H9 (cell line): ENCODE data around the gene MNAT1. TPM values are rescaled to one million over a fixed set of nuclear protein-coding genes. Genes with fewer than 3 reads are reported as not detected.

Experiments used
- DNase-seq: peaks from one replicate; pipeline ENCODE4 v3.0.0-alpha.2; 2017
- H2AFZ ChIP-seq: one replicate; pipeline ENCODE4 v1.6.1; 2013; ENCODE audit warnings: mild to moderate bottlenecking, low read length, control low read depth, moderate library complexity
- H2AK5ac ChIP-seq: 2 replicates; pipeline ENCODE4 v1.6.1; 2013; ENCODE audit warnings: low read length, control low read depth, mixed read lengths; ENCODE audit not compliant: insufficient read length
- H2BK120ac ChIP-seq: one replicate; pipeline ENCODE4 v1.6.1; 2013; ENCODE audit warnings: low read depth, mild to moderate bottlenecking, low read length, control low read depth, inconsistent platforms; ENCODE audit not compliant: poor library complexity, severe bottlenecking
- H2BK12ac ChIP-seq: 2 replicates; pipeline ENCODE4 v1.6.1; 2013; ENCODE audit warnings: low read length, control low read depth, mixed read lengths, low read depth; ENCODE audit not compliant: insufficient read length
- H2BK15ac ChIP-seq: 2 replicates; pipeline ENCODE4 v1.6.1; 2013; ENCODE audit warnings: low read depth, low read length, control low read depth
- H2BK20ac ChIP-seq: one replicate; pipeline ENCODE4 v1.6.1; 2013; ENCODE audit warnings: low read depth, mild to moderate bottlenecking, low read length, control low read depth, inconsistent platforms; ENCODE audit not compliant: poor library complexity, severe bottlenecking
- H2BK5ac ChIP-seq: 2 replicates; pipeline ENCODE4 v1.6.1; 2013; ENCODE audit warnings: low read length, control low read depth, mixed read lengths; ENCODE audit not compliant: insufficient read length
- H3K14ac ChIP-seq: 2 replicates; pipeline ENCODE4 v1.6.1; 2013; ENCODE audit warnings: low read length, control low read depth; ENCODE audit not compliant: insufficient read depth
- H3K18ac ChIP-seq: 2 replicates; pipeline ENCODE4 v1.6.1; 2013; ENCODE audit warnings: low read depth, mild to moderate bottlenecking, mixed read lengths, low read length, control low read depth; ENCODE audit not compliant: insufficient read length
- H3K23ac ChIP-seq: 2 replicates; pipeline ENCODE4 v1.6.1; 2013; ENCODE audit warnings: low read length, control low read depth, mixed read lengths, low read depth; ENCODE audit not compliant: insufficient read length
- H3K23me2 ChIP-seq: 2 replicates; pipeline ENCODE4 v1.6.1; 2013; ENCODE audit warnings: low read depth, mild to moderate bottlenecking, mixed read lengths, low read length, control low read depth; ENCODE audit not compliant: insufficient read length, poor library complexity, severe bottlenecking
- H3K27ac ChIP-seq: 2 replicates; pipeline ENCODE4 v1.5.1; 2013; ENCODE audit warnings: low read length, control low read depth, mixed read lengths, low read depth; ENCODE audit not compliant: insufficient read length
- H3K27me3 ChIP-seq: 2 replicates; pipeline ENCODE4 v1.6.1; 2013; ENCODE audit warnings: low read length, control low read depth, inconsistent platforms; ENCODE audit not compliant: insufficient read depth
- H3K4ac ChIP-seq: 2 replicates; pipeline ENCODE4 v1.6.1; 2013; ENCODE audit warnings: low read depth, mild to moderate bottlenecking, control low read depth, inconsistent platforms, low read length, moderate library complexity
- H3K4me1 ChIP-seq: 2 replicates; pipeline ENCODE4 v1.6.1; 2013; ENCODE audit warnings: low read length, control low read depth, inconsistent platforms; ENCODE audit not compliant: insufficient read depth
- H3K4me2 ChIP-seq: 2 replicates; pipeline ENCODE4 v1.6.1; 2013; ENCODE audit warnings: low read length, control low read depth, mixed read lengths; ENCODE audit not compliant: insufficient read length, insufficient read depth
- H3K56ac ChIP-seq: 2 replicates; pipeline ENCODE4 v1.6.1; 2013; ENCODE audit warnings: low read depth, mild to moderate bottlenecking, mixed read lengths, low read length, control low read depth; ENCODE audit not compliant: insufficient read length
- H3K79me1 ChIP-seq: 2 replicates; pipeline ENCODE4 v1.6.1; 2013; ENCODE audit warnings: low read depth, mild to moderate bottlenecking, moderate library complexity, low read length, control low read depth, inconsistent platforms; ENCODE audit not compliant: insufficient read depth, poor library complexity, severe bottlenecking
- H3K79me2 ChIP-seq: 2 replicates; pipeline ENCODE4 v1.6.1; 2013; ENCODE audit warnings: low read length, control low read depth, inconsistent platforms; ENCODE audit not compliant: insufficient read depth
- H3K9ac ChIP-seq: 2 replicates; pipeline ENCODE4 v1.6.1; 2013; ENCODE audit warnings: low read length, control low read depth, mixed read lengths; ENCODE audit not compliant: insufficient read length; ENCODE audit errors: extremely low read depth
- H3K9me3 ChIP-seq: one replicate; pipeline ENCODE4 v1.6.1; 2013; ENCODE audit warnings: low read depth, low read length, inconsistent platforms; ENCODE audit not compliant: control insufficient read depth
- H3T11ph ChIP-seq: one replicate; pipeline ENCODE4 v1.6.1; 2013; ENCODE audit warnings: mild to moderate bottlenecking, low read length, control low read depth, inconsistent platforms
- H4K20me1 ChIP-seq: one replicate; pipeline ENCODE4 v1.6.1; 2013; ENCODE audit not compliant: control insufficient read depth, insufficient read length, insufficient read depth
- H4K5ac ChIP-seq: 2 replicates; pipeline ENCODE4 v1.6.1; 2013; ENCODE audit warnings: low read depth, mild to moderate bottlenecking, mixed read lengths, low read length, control low read depth; ENCODE audit not compliant: insufficient read length
- H4K8ac ChIP-seq: replicated peaks from 2 replicates; pipeline ENCODE4 v1.6.1; 2013; ENCODE audit warnings: low read length, control low read depth, mixed read lengths, low read depth; ENCODE audit not compliant: insufficient read length
- H4K91ac ChIP-seq: 2 replicates; pipeline ENCODE4 v1.6.1; 2013; ENCODE audit warnings: low read depth, mild to moderate bottlenecking, moderate library complexity, mixed read lengths, low read length, control low read depth; ENCODE audit not compliant: insufficient read length
- H3K27ac Mint-ChIP-seq, 3 experiments: 2 replicates in 2 of 3; 3 replicates in 1 of 3; pipeline ENCODE4 v1.8.0; 2020 to 2021; ENCODE audit warnings: mixed read lengths in 3 of 3, mild to moderate bottlenecking in 1 of 3, moderate library complexity in 1 of 3
- H3K27me3 Mint-ChIP-seq: 2 replicates; pipeline ENCODE4 v1.8.0; 2021; ENCODE audit warnings: low read depth, mild to moderate bottlenecking, moderate library complexity, mixed read lengths
- H3K36me3 Mint-ChIP-seq, 3 experiments: 2 replicates in 2 of 3; 3 replicates in 1 of 3; pipeline ENCODE4 v1.8.0; 2020 to 2021; ENCODE audit warnings: low read depth in 3 of 3, mixed read lengths in 3 of 3; ENCODE audit not compliant: insufficient read depth in 1 of 3
- H3K4me1 Mint-ChIP-seq, 2 experiments: 2 replicates each; pipeline ENCODE4 v1.8.0; 2020; ENCODE audit warnings: mixed read lengths in 2 of 2
- H3K4me3 Mint-ChIP-seq, 2 experiments: 2 replicates in 1 of 2; 3 replicates in 1 of 2; pipeline ENCODE4 v1.8.0; 2020 to 2021; ENCODE audit warnings: mild to moderate bottlenecking in 2 of 2, mixed read lengths in 2 of 2, moderate library complexity in 1 of 2
- H3K9me3 Mint-ChIP-seq, 2 experiments: 2 replicates in 1 of 2; 3 replicates in 1 of 2; pipeline ENCODE4 v1.8.0; 2020; ENCODE audit warnings: mild to moderate bottlenecking in 2 of 2, mixed read lengths in 2 of 2, moderate library complexity in 1 of 2
- WGBS: extraction: QIAGEN DNeasy Blood & Tissue Kit; methylation state at CpG from one replicate; pipeline ENCODE4 v1.1.7; 2013; ENCODE audit warnings: missing lambda C conversion rate, low lambda C conversion rate, mixed read lengths; ENCODE audit not compliant: insufficient read length; ENCODE audit errors: extremely low coverage; 5-methylcytosine and 5-hydroxymethylcytosine counted together
- total RNA-seq: library from RNA; stranded (reverse); gene quantifications from 2 replicates; pipeline ENCODE4 v1.2.1, GENCODE V29; 2021
- TF ChIP-seq, protein P1 (sequence below): fragments of 200-600 bp; sonication (generic); conservative IDR thresholded peaks from 3 replicates; pipeline ENCODE4 v1.8.0; 2021; ENCODE audit warnings: antibody characterized with exemption, mild to moderate bottlenecking

Gene MNAT1
- total RNA-seq, 1 experiment from 2014 or later = 43.1 TPM

DNA sequence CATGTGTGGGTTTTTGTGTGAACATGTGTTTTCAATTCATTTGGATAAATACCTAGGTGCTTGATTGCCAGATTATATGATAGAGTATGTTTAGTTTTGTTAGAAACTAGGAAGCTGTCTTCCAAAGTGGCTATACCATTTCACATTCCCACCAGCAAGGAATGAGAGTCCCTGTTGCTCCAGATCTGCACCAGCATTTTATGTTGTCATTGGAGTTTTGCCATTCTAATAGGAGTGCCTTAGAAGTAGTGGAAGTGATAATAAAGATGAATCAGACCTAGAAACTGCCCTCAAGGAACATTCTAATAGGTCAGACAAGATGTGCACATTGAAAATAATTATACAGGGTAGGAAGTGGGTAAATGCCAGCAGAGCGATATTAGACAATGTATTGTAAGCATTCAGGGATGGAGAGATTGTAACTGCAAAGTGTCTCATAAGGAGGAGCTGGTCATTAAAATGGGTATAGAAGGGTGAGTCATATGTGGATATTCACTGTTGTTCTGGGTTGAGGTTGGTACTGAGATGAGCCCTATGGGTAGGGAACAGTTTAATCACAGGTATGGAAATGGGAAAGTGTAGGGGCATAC, 71.4 kb downstream of the MNAT1 start:
- H3K4ac ChIP-seq = no peak overlapping the region
- DNase-seq = no peak
- H3K4me1 Mint-ChIP-seq = peaks cover 0 to 4% of the 10 kb centered on the region in 2 experiments; a peak in 1 of 4 replicates
- no peaks in the 10 kb centered on the region for H3K9me3 Mint-ChIP-seq
- H2AFZ ChIP-seq = no peak overlapping the region
- H3K27ac ChIP-seq = no peak overlapping the region
- no peaks in the 10 kb centered on the region for H4K20me1 ChIP-seq
- H3K14ac ChIP-seq = no peak overlapping the region
- no peak overlapping the region for H3K18ac ChIP-seq
- no peak overlapping the region for H3K56ac ChIP-seq
- H3K4me3 Mint-ChIP-seq = no peak overlapping the region
- H2AK5ac ChIP-seq = no peak overlapping the region
- TF ChIP-seq, protein P1, sequence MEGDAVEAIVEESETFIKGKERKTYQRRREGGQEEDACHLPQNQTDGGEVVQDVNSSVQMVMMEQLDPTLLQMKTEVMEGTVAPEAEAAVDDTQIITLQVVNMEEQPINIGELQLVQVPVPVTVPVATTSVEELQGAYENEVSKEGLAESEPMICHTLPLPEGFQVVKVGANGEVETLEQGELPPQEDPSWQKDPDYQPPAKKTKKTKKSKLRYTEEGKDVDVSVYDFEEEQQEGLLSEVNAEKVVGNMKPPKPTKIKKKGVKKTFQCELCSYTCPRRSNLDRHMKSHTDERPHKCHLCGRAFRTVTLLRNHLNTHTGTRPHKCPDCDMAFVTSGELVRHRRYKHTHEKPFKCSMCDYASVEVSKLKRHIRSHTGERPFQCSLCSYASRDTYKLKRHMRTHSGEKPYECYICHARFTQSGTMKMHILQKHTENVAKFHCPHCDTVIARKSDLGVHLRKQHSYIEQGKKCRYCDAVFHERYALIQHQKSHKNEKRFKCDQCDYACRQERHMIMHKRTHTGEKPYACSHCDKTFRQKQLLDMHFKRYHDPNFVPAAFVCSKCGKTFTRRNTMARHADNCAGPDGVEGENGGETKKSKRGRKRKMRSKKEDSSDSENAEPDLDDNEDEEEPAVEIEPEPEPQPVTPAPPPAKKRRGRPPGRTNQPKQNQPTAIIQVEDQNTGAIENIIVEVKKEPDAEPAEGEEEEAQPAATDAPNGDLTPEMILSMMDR = no peak
- no peaks in the 10 kb centered on the region for H3K79me2 ChIP-seq
- H2BK15ac ChIP-seq = no peak overlapping the region
- no peak overlapping the region for H2BK5ac ChIP-seq
- no peak overlapping the region for H3K9ac ChIP-seq
- H3K4me1 ChIP-seq = no peaks in the 10 kb centered on the region
- no peaks in the 10 kb centered on the region for H3K23me2 ChIP-seq
- H3K27ac Mint-ChIP-seq = no peak overlapping the region
- no peak overlapping the region for H3K23ac ChIP-seq
- WGBS = no CpG with 5 or more reads among the region's 1 CpG
- no peaks in the 10 kb centered on the region for H3K79me1 ChIP-seq
- no peak overlapping the region for H4K5ac ChIP-seq
- H4K8ac ChIP-seq = no peak overlapping the region
- H3K27me3 ChIP-seq = no peaks in the 10 kb centered on the region
- H2BK12ac ChIP-seq = no peak overlapping the region
- H3K4me2 ChIP-seq = no peak overlapping the region
- no peaks in the 10 kb centered on the region for H3K27me3 Mint-ChIP-seq
- H3T11ph ChIP-seq = no peak overlapping the region
- H2BK20ac ChIP-seq = no peak overlapping the region
- H3K9me3 ChIP-seq = no peaks in the 10 kb centered on the region
- peaks cover 0 to 9% (median 3%) of the 10 kb centered on the region in 3 experiments; a peak in 2 of 7 replicates for H3K36me3 Mint-ChIP-seq
- no peak overlapping the region for H2BK120ac ChIP-seq
- H4K91ac ChIP-seq = no peak overlapping the region
